ENCODE data around the gene WAS.
"Not testable (repeated sequence)": the region's sequence is repeated elsewhere in the genome, so short reads cannot be mapped to it uniquely, and the experiment has no call there.

The WAS gene

DNA sequence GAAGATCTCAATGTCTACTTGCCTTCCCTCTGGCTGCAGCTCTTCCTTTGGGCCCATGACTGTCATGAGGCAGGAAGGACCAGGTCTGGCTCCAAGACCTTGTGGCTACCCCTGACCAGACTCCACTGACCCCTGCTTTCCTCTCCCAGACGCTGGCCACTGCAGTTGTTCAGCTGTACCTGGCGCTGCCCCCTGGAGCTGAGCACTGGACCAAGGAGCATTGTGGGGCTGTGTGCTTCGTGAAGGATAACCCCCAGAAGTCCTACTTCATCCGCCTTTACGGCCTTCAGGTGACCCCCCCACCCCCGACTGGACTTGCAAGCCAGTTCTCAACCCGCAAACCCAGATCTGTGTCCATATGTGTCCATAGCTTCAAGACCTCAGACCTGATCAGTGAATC is 535 bp downstream of the WAS start:
- DNase-seq (ENCODE audit: low read depth in 4 of 4, low spot score in 1 of 4) = no peak

DNA sequence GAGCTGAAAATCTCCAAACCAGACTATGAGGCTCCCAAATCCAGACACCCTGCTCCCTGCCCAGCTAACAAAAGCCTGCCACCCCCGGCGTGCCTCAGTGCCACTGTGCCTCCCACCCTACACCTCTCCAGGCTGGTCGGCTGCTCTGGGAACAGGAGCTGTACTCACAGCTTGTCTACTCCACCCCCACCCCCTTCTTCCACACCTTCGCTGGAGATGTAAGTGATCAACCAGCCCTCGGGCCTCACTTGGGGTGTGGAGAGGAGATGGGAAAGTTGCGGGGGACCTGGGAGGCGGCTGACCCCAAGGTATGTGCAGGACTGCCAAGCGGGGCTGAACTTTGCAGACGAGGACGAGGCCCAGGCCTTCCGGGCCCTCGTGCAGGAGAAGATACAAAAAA is 1.8 kb downstream of the WAS start:
- no peak for DNase-seq (ENCODE audit: low read depth in 4 of 4, low spot score in 1 of 4)

DNA sequence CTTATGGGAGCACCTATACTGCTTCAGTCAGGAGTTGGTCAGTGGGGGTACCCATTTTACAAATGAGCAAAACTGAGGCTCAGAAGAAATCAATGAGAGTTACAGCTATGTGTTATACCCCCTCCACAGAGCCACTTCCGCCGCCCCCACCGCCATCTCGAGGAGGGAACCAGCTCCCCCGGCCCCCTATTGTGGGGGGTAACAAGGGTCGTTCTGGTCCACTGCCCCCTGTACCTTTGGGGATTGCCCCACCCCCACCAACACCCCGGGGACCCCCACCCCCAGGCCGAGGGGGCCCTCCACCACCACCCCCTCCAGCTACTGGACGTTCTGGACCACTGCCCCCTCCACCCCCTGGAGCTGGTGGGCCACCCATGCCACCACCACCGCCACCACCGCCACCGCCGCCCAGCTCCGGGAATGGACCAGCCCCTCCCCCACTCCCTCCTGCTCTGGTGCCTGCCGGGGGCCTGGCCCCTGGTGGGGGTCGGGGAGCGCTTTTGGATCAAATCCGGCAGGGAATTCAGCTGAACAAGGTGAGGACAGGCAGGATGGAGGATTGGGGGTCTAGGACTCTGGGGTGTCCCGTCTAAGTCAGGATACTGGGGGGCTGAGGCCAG is 5.0 kb downstream of the WAS start:
- no peak for DNase-seq (ENCODE audit: low read depth in 4 of 4, low spot score in 1 of 4)

DNA sequence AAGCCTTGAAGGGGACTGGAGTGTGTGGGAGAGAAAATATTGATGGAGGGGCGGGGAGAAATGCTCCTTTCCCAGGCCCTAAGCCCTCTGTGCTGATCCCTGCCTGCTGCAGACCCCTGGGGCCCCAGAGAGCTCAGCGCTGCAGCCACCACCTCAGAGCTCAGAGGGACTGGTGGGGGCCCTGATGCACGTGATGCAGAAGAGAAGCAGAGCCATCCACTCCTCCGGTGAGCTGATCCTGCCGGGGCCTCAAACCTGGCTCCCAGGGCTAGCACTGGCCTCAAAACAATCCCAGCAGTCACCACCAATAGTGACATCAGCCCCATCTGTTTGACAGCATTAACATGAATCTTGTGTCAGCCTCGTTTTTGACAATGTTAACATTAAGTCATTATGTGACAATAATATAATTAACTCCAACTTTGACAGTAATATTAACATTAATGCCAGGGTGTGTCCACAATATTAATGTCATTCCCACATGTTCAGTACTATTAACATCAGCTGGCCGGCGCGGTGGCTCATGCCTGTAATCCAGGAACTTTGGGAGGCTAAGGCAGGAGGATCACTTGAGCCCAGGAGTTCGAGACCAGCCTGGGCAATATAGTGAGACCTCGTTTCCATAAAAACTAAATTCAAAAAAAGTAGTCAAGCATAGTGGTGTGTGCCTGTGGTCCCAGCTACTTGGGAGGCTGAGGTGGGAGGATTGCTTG is 5.8 kb downstream of the WAS start:
- no peak for DNase-seq (ENCODE audit: low read depth in 4 of 4, low spot score in 1 of 4)

DNA sequence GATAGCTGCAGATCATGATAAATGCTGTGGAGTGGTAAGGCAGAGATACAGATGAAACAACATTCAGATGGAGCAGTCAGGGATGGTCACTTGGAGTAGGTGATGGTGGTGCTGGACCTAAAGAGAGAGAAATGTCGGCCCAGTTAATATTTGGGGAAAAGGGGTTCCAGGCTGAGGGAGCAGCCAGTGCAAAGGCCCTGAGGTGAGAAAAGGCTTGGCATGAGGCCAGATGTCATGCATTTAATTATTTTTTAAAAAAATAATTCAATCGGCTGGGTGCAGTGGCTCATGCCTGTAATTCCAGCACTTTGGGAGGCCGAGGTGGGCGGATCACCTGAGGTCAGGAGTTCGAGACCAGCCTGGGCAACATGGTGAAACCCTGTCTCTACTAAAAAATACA is 8.1 kb downstream of the WAS start:
- DNase-seq (ENCODE audit: low read depth in 4 of 4, low spot score in 1 of 4) = not testable (repeated sequence)

DNA sequence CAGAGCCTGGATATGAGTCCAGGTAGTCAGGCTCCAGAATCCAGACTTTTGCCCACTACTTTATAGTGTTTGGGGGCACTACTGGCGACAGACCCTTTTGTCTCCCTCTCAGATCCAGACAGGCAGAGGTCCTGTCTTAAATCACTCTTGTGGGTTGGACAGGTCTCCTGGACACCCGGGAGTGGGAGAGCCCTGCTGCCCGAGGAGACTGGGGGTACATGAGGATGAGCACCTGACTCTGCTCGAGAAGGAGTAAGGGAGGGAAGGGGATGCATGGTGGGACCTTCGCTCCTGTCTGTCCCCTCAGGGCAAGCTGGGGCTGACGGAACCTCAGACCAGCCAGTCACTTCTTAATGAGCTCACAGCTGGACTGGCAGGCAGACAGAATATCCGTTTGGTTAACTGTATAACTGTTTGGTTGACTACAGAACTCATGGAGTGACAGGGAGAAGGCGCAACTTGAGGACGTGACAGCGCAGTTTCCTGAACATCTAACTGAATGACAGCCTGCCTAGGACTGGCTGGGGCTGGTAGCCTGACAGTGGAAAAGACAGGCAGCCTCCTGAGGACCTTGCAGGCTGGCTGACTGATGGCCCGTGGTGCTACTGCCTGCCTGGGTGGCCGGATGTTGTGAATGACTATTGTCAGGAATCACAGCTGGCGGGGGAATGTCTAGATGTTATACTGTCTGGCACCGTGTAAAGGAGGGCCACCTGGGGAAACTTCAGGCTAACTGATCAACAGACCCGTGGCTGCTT is 11.4 kb downstream of the WAS start:
- DNase-seq (ENCODE audit: low read depth in 4 of 4, low spot score in 1 of 4) = no peak

DNA sequence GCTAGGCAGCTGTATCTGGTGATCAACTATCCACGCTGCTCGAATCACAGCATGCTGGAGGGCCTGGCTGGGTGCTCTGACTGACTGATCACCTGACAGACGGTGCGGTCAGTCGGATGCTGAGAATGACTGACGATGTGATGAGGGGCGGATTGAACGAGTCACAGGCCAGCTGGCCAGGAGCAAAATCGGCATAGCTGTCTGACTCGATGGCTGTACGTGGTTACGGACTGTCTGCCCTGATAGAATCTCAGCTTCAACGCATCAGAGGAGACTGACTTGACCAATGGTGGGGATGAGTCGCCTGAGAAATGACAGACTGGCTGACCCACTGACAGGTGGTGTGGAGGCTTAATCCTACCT is 11.9 kb downstream of the WAS start:
- no peak for DNase-seq (ENCODE audit: low read depth in 4 of 4, low spot score in 1 of 4)

DNA sequence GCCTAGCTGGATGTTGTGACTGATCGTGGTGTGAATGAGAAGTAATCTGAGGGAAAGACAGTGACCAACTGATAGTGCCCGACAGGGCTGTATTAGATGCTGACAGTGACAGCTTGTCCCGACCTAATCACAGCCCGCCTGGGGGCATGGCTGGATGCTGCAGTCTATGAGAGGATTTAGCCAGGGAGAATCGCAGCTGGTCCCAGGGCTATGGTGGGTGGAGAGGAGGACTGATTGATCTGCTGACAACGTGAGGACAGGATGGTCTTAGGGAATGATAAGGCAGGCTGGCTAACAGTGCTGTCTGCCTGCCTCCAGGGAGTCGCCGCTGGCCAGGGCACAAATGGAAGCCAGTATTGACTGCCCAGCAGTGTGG is 12.3 kb downstream of the WAS start:
- DNase-seq (ENCODE audit: low read depth in 4 of 4, low spot score in 1 of 4) = no peak

DNA sequence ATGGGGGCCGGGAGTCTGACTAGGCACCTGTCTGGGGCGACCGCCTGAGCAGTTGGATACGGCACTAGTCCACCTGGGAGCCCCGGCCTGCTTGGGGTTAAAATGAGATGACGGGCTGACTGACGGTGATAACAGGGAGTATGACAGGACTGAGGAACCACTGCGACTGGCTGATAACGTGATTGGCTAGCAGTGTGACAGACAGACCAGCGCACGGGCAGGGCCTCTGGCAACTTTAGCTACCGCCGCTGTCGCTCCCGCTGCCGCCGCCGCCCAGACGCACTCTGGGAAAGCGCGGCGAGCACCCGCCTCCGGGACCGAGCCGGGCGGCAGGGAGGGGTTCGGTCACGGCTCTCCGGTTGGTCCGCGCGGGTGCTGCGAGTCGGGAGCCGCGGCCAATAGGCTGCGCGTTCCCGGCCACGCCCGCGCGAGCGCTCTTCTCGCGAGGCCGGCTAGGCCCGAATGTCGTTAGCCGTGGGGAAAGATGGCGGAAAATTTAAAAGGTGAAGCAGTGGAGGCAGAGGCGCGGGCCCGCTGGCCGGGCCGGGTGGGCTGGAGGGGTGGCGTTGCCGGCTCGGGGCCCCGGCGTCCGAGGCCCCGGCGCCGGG is 12.8 kb downstream of the WAS start, which contains the start of gene SUV39H1:
Gene SUV39H1, plus strand, starts transcription at position 434 of the 608 bp plus-strand sequence. Its CDS starts 51 bp downstream, at position 485.
- peak; percentile 52 to 74 (median 63) for DNase-seq (ENCODE audit: low read depth in 4 of 4, low spot score in 1 of 4)

DNA sequence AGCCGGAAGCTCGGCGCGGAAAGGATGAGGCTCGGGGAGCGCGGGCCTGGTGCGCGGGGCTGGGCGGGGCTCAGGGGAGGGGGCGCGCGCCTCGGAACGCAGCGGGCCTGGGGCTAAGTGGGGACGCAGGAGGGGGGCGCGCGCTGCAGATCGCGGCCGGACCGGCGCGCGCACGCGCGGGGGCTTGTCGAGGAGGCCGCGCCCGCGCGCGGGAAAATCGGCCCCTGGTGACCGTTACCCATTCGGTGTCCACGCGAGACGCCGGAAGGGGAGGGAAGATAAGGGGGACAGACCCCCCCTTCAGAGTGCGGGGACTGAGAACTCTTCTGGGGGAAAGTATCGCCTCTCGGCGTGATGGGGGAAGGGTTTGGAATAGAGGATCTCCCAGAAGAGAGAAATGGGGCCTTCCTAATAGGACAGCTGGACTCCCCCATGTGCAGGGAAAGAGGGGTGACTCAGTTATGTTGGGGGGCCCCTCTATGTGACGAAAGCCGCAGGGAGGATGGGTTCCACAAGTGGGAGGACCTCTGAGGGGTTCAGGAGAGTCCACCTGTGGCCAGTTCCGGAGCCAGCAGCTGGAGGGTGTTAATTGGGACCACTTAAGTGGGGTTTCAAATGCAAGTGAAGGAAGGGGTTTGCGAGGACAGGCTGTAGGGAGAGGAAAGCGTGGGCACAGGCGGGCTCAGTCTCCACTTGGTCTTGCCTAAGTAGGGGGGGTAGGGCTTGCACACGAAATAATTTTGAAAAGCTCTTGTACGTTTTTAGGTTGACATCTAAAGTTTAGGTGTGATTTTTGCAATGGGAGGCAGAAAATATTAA is 13.5 kb downstream of the WAS start:
- peak in 2 of 4 experiments; percentile 2 to 38 for DNase-seq (ENCODE audit: low read depth in 4 of 4, low spot score in 1 of 4)

DNA sequence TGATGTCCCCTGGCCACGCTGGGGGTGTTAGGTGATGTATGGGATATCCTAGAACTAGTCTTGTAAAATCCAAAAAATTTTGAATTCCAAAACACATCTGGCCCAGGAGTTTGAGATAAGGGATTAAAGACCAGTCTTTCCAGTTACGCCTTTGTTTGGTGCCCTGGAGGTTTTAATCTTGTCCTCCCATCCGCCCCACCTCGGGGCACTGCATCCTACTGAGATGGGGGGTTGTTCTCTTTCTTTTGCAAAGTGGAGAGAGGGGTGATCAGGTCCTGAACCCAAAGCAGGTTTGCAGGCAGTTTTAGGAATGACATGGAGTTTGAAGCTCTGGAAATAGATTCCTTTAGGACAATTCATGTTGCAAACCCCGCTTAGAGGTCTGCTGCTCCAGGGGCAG is 14.7 kb downstream of the WAS start:
- DNase-seq (ENCODE audit: low read depth in 4 of 4, low spot score in 1 of 4) = no peak

DNA sequence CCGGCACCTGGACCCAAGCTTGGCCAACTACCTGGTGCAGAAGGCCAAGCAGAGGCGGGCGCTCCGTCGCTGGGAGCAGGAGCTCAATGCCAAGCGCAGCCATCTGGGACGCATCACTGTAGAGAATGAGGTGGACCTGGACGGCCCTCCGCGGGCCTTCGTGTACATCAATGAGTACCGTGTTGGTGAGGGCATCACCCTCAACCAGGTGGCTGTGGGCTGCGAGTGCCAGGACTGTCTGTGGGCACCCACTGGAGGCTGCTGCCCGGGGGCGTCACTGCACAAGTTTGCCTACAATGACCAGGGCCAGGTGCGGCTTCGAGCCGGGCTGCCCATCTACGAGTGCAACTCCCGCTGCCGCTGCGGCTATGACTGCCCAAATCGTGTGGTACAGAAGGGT is 16.6 kb downstream of the WAS start:
- DNase-seq (ENCODE audit: low read depth in 4 of 4, low spot score in 1 of 4) = no peak

DNA sequence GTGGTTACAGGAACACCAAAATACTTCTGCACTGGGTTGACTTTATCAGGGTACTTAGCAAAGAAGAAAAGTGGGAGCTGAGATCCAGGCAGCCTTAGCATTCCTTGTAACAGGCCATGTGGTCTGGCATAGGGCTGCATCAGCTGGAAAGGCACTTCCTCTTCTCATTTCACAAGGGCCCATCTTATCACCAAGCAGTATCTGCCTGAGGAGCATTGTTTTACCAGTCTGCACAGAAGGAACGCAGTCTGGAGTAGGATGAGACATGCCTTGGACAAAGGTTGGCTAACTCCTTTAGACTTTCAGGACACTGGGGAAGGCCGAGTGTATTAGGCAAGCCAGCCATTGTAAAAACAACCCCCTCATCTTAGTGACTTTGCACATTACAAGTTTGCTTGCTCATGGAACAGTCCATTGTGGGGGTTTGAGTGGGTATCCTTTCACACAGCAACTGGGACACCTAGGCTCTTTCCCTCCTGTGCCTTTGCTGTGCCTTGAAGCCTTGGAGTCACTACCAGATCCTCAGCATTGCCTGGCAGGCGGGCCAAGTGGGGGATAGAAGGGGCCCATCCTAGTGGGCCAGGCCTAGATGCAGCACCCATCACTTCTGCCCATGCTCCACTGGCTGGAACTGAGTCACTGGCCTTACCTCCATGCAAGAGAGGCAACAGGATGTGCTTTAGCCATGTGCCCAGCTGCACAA is 17.5 kb downstream of the WAS start:
- no peak for DNase-seq (ENCODE audit: low read depth in 4 of 4, low spot score in 1 of 4)

DNA sequence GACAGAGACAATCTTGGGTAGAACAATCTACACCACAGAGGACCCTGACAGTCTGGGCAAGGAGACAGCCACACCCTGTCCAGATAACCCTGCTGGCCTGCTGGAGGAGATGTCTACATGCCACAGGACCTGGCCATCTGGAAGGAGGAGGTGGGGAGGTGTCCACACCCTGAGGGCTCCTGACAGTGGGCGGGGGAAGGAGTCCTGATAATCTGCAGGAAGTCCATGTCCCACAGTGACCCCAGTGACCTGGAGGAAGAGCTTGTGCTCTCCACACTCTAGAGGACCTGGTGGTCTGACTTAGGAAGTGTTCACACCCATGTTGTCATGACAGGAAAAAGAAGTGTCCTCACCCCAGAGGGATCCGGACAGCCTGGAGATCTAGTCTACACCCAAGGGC is 18.4 kb downstream of the WAS start:
- no peak for DNase-seq (ENCODE audit: low read depth in 4 of 4, low spot score in 1 of 4)

DNA sequence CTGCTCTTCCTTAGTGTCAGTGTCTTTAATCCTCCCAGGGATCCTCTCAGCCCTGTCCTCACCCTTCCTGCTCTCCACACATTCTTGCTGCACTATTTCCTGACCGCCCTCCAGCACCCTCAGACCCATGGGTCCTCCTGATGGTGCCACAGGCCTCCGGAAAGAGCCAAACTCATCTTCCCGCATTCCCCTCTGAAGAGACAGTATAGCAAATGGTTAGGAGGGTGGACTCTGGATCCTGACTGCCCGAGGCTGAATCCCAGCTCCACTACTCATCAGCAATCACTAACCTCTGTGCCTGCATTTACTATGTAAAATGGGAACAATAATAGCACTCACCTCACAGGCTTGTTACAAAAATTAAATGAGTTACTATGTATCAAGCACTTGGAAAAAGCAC is 19.1 kb downstream of the WAS start:
- no peak for DNase-seq (ENCODE audit: low read depth in 4 of 4, low spot score in 1 of 4)

DNA sequence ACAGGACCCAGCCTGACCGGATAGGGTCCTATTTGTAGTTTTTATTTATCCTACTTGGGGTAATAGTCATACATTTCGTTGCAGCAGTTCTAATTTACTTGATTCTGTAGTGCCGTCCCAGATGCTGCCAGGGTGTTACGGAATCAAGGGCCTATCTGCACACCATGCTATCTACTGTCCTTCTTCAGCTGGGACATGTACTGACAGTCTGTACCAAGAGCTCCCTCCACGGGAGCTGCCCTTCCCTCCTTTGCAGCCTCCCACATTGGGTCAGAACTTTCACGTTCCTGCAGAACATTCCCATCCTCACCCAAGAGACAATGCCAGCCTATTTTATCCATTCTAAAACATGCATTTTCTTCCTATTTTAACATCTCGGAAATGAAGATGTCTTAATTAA is 19.6 kb downstream of the WAS start:
- DNase-seq (ENCODE audit: low read depth in 4 of 4, low spot score in 1 of 4) = no peak

DNA sequence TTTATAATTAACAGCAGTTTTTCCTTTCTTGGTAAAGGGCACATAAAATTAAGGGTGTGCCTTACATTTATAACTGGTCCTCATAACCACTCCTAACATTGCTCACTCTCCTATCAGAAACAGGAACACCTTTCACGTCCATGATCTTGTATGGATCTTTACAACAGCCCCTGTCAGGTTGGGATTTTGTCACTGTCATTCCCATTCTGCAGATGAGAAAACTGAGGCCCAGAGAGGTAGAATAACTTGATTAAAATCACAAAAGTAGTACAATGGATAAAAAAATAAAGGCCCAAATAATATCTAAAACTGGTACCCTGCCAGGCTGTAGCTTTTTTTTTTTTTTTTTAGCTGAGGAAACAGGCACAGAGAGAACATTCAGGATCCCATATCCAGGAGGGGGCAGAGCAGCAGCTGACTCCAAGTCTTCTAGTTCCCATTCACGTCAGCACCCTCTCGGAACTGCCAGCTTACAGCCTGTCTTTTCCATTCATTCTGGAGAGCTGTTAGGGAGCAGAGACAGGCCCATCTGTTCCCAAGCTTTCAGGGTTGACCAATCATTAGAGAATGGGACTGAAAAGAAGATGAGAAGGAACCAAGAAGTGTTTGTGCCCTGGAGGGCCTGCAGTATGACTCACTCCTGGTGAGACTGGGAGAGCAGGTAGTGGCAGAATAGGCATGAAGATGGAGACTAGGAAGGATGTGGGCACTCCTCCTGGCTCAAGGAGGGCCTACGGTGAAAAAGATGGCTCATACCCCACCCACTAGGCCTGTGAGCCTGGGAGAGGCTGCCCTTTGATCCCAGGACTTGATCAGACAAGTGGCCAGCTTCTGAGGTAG is 20.3 kb downstream of the WAS start:
- DNase-seq (ENCODE audit: low read depth in 4 of 4, low spot score in 1 of 4) = no peak

DNA sequence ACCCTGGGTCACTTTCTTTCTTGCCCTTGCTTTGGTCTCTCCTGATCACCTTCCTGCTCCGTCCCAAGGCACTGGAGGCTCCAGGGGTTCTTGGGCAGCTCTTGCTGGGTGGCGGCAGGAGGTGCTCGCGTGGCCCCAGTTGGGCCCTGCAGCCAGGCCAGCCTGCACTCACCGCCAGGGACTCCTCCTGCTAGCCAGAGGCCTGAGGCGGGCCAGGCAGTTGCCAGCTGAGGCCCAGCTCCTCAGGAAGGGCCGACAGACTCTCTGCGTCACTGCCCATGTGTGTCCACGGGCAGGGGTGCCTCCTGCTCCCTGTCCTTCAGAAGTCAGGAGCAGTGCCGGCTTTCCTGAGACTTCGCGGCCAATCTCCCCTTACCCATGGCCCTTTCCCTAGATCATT is 22.3 kb downstream of the WAS start:
- DNase-seq (ENCODE audit: low read depth in 4 of 4, low spot score in 1 of 4) = no peak

DNA sequence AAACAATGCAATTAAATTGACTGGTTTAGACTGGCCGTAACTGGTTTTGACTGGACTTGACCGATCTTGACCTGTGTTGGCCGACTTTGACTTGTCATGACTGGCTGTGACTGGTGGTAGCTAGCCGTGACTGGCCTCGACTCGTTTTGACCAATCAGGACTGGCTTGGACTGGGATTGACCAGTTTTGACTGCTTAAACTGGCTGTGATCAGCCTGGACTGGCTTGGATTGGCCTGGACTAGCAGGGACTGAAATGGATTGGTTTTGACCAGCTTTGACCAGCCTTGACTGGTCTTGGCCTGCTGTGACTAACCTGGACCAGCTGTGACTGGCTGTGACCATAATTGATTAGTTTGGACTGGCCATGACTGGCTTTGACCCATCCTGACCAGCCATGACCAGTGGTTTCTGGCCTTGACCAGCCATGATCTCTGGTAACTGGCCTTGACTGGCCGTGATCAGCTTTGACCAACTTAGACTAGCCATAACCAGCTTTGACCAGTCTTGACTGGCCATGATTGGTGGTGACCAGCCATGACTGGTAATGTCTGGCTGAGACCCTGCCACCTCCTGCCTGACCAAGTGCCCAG is 26.0 kb downstream of the WAS start:
- no peak for DNase-seq (ENCODE audit: low read depth in 4 of 4, low spot score in 1 of 4)
